Loucy (cell line): ENCODE measurements around the gene ESRRA.

Experiments
- H2AFZ ChIP-seq: fragments of 200-600 bp; sonication (generic); 2 replicates; pipeline ENCODE4 v1.6.0; 2016; ENCODE audit warnings: antibody characterized with exemption, mild to moderate bottlenecking, low read length, moderate library complexity
- H3F3A ChIP-seq: fragments of 200-600 bp; 2 replicates; pipeline ENCODE4 v1.6.0; 2016; ENCODE audit warnings: antibody characterized with exemption, low read depth, mild to moderate bottlenecking
- H3K27me3 ChIP-seq: fragments of 200-600 bp; sonication (generic); 2 replicates; pipeline ENCODE4 v1.6.1; 2014; ENCODE audit warnings: low read length, mild to moderate bottlenecking; ENCODE audit not compliant: insufficient read depth, poor library complexity, severe bottlenecking
- H3K36me3 ChIP-seq: fragments of 200-600 bp; sonication (generic); 2 replicates; pipeline ENCODE4 v1.6.1; 2016; ENCODE audit warnings: low read length; ENCODE audit not compliant: insufficient read depth
- H3K4me1 ChIP-seq: fragments of 200-600 bp; sonication (generic); 2 replicates; pipeline ENCODE4 v1.5.1; 2014; ENCODE audit warnings: low read length, mild to moderate bottlenecking; ENCODE audit not compliant: insufficient read depth, poor library complexity, severe bottlenecking
- H3K4me2 ChIP-seq: fragments of 200-600 bp; sonication (generic); 2 replicates; pipeline ENCODE4 v1.6.0; 2014; ENCODE audit warnings: antibody characterized with exemption, low read length, low read depth, mild to moderate bottlenecking; ENCODE audit not compliant: poor library complexity, severe bottlenecking
- H3K4me3 ChIP-seq: fragments of 200-600 bp; sonication (generic); 2 replicates; pipeline ENCODE4 v1.5.1; 2014; ENCODE audit warnings: low read length, mild to moderate bottlenecking, mixed read lengths; ENCODE audit not compliant: poor library complexity, severe bottlenecking
- H3K79me2 ChIP-seq: fragments of 200-600 bp; sonication (generic); 2 replicates; pipeline ENCODE4 v1.6.1; 2014; ENCODE audit warnings: low read length; ENCODE audit not compliant: insufficient read depth
- H3K9ac ChIP-seq: fragments of 200-600 bp; sonication (generic); 2 replicates; pipeline ENCODE4 v1.6.0; 2014; ENCODE audit warnings: mild to moderate bottlenecking, low read depth, low read length, moderate library complexity; ENCODE audit not compliant: poor library complexity, severe bottlenecking
- H3K9me2 ChIP-seq: fragments of 200-600 bp; sonication (generic); replicated peaks from 2 replicates; pipeline ENCODE4 v1.6.1; 2016; ENCODE audit warnings: low read depth, low read length, mixed read lengths
- H3K9me3 ChIP-seq: fragments of 200-600 bp; sonication (generic); 2 replicates; pipeline ENCODE4 v1.6.1; 2014; ENCODE audit warnings: mild to moderate bottlenecking, antibody characterized with exemption, low read length, low read depth; ENCODE audit not compliant: insufficient read depth
- H4K20me1 ChIP-seq: fragments of 200-600 bp; sonication (generic); 2 replicates; pipeline ENCODE4 v1.6.0; 2014; ENCODE audit warnings: antibody characterized with exemption, low read length, mild to moderate bottlenecking; ENCODE audit not compliant: insufficient read depth, poor library complexity, severe bottlenecking
- EZH2phosphoT487 ChIP-seq: fragments of 200-600 bp; IDR thresholded peaks from 2 replicates; pipeline ENCODE4 v1.6.1; 2018; ENCODE audit warnings: antibody characterized with exemption, mild to moderate bottlenecking, moderate library complexity, borderline replicate concordance
- TF ChIP-seq, protein P1 (sequence below): fragments of 200-600 bp; sonication (generic); conservative IDR thresholded peaks from 2 replicates; pipeline ENCODE4 v1.5.1; 2014; ENCODE audit warnings: mild to moderate bottlenecking, antibody characterized with exemption, low read length

ESRRA gene

DNA sequence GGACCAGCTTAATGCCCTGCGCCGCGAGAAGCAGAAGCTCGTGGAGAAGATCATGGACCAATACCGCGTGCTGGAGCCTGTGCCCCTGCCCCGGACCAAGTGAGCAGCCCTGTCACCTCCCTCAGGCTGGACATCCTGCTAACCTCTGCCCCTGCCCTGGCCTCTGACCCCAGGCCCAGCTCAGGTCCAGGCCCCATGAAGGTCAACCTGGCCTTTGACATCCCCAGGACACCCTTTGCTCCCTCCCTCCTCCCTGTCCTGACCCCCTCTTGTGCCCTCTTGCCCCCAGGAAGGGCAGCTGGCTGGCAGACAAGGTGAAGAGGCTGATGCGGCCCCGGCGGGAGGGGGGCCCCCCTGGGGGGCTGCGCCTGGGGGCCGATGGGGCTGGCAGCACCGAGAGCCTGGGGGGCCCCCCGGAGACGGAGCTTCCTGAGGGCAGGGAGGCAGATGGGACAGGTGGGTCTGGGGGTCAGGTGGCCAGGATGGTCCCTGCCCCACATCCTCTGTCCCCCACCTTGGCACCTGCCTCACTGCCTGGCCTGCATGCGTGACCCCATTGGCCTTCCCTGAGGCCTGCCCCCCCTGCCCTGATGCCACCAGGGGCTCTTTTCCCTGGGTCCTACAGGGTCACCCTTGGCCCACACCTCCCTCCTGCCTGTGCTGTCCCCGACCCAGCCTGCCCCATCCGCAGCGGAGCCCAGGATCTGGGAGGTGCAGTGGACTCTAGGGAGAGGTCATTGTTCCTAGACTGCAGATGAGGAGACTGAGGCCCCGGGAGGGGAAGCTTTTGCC is 48.6 kb downstream of the ESRRA start:
- Histone ChIP-seq H3K4me1 (peaks cover 15% of the 10 kb centered on the region), H3K79me2 (peaks cover 4% of the 10 kb centered on the region; the same call in 1 of the 2 replicates), H3K36me3 (no peaks in the 10 kb centered on the region), H3K27me3 (no peaks in the 10 kb centered on the region), H3K9ac (no peak overlapping the region), H3K9me3 (no peaks in the 10 kb centered on the region), H3K9me2 (no peaks in the 10 kb centered on the region), H3K4me3 (no peak overlapping the region), H4K20me1 (no peaks in the 10 kb centered on the region), H3F3A (no peaks in the 10 kb centered on the region), H2AFZ (no peak overlapping the region), H3K4me2 (no peak overlapping the region)
- TF ChIP-seq, protein P1, sequence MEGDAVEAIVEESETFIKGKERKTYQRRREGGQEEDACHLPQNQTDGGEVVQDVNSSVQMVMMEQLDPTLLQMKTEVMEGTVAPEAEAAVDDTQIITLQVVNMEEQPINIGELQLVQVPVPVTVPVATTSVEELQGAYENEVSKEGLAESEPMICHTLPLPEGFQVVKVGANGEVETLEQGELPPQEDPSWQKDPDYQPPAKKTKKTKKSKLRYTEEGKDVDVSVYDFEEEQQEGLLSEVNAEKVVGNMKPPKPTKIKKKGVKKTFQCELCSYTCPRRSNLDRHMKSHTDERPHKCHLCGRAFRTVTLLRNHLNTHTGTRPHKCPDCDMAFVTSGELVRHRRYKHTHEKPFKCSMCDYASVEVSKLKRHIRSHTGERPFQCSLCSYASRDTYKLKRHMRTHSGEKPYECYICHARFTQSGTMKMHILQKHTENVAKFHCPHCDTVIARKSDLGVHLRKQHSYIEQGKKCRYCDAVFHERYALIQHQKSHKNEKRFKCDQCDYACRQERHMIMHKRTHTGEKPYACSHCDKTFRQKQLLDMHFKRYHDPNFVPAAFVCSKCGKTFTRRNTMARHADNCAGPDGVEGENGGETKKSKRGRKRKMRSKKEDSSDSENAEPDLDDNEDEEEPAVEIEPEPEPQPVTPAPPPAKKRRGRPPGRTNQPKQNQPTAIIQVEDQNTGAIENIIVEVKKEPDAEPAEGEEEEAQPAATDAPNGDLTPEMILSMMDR, result no peak
- no peak for TF ChIP-seq EZH2phosphoT487

DNA sequence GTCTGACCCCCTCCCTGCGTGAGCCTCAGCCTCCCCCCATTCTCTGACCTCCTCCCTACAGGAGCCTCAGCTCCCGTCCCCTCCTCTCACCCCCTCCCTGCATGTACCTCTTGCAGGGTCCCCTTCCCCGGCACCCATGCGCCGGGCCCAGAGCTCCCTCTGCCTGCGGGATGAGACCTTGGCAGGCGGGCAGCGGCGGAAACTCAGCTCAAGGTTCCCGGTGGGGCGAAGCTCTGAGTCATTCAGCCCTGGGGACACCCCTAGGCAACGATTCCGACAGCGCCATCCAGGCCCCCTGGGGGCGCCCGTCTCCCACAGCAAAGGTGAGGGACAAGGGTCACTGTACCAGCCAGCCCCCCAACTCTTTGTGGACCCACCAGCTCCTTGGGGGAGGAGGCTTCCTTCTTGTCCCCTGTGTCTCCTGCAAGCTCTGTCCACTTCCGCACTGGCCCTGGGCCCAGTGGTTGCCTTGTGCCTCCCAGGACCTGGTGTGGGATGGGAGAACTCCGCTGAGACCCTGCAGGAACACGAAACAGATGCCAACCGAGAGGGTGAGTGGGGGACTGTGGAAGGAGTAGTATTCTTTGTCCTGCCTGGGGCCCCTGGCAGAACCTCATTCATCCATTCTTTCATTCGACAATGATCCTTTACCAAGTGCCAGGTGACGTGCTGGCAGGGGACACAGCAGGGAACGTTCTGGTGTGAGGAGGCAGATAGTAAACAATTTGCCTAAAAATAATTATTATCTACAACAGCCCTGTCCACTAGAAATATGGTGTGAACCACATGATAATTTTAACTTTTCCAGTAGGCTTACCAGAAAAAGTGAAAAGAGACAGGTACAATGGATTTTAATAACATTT is 50.0 kb downstream of the ESRRA start:
- Histone ChIP-seq H3K9ac (no peak overlapping the region), H3K4me2 (no peak overlapping the region), H3K36me3 (no peaks in the 10 kb centered on the region), H3K9me2 (no peaks in the 10 kb centered on the region), H3K4me3 (no peak overlapping the region), H3K79me2 (peaks cover 17% of the 10 kb centered on the region; the same call in 1 of the 2 replicates), H3F3A (no peaks in the 10 kb centered on the region), H3K9me3 (no peaks in the 10 kb centered on the region), H3K27me3 (no peaks in the 10 kb centered on the region), H4K20me1 (peaks cover 5% of the 10 kb centered on the region), H2AFZ (no peak overlapping the region), H3K4me1 (peaks cover 21% of the 10 kb centered on the region)
- TF ChIP-seq, protein P1, result peak; percentile 45
- TF ChIP-seq EZH2phosphoT487, result no peak

DNA sequence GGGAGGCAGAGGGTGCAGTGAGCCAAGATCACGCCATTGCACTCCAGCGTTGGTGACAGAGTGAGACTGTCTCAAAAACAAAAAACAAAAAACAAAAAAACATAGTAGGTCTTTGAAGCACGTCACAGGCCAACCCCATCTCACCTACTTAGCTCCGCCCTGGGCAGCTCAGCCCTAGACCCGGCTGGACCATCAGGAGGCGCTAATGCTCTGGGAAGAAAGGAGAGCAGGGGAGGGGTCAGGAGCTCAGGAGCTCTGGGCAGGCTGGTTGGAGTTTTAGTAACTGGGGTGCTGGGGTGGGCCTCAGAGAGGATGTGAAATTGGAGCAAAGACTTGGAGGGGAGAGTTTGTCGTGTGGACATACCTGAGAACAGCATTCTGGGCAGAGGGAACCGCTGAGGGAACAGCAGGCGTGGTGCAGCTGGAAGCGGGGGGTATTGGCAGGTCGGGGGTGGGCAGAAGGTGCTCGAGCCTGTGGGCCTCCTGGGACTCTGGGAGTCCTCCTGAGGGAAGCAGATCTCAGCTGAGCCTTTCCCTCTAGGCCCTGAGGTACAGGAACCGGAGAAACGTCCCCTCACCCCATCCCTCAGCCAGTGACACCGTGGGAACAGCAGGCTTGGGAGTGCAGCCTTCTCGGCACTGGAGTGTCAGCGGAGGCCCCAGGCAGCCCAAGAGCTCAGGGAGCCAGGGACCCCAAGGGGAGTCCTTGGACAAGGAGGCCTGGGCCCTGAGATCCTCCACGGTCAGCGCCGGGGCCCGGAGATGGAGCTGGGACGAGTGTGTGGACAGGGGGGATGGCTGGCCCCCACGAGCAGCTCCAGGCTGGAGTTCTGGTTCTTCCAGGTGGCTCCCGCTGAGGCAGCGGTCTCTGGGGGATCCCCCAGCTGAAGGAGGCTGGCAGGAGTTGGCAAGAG is 51.4 kb downstream of the ESRRA start:
- peaks cover 18% of the 10 kb centered on the region; the same call in 1 of the 2 replicates for H3K79me2 ChIP-seq
- no peak overlapping the region for H3K4me2 ChIP-seq
- H3K4me1 ChIP-seq, result peaks cover 29% of the 10 kb centered on the region
- TF ChIP-seq EZH2phosphoT487, result no peak
- TF ChIP-seq, protein P1, result peak; percentile 76
- H3K4me3 ChIP-seq, result no peak overlapping the region
- no peaks in the 10 kb centered on the region for H3K9me2 ChIP-seq
- peaks cover 6% of the 10 kb centered on the region; the same call in 1 of the 2 replicates for H3K36me3 ChIP-seq
- H4K20me1 ChIP-seq, result peaks cover 5% of the 10 kb centered on the region
- no peak overlapping the region for H2AFZ ChIP-seq
- H3K9me3 ChIP-seq, result no peaks in the 10 kb centered on the region
- no peak overlapping the region for H3K9ac ChIP-seq
- no peaks in the 10 kb centered on the region for H3K27me3 ChIP-seq
- H3F3A ChIP-seq, result no peaks in the 10 kb centered on the region
